Activated CD8-positive, alpha-beta memory T cell treated with anti-CD3 and anti-CD28 coated beads, Interleukin-2, amount 10 ng/mL, durations not matched to agents 7 days and 5 days (primary cell): ENCODE measurements around the gene CEACAM4. TPM values are rescaled to one million over a fixed set of nuclear protein-coding genes. Genes with fewer than 3 reads are reported as not detected.

Experiments used
- ATAC-seq: fragments of 150-1000 bp; cut with Tn5 transposase; one replicate; pipeline ENCODE4 v1.10.0; 2021; ENCODE audit warnings: moderate library complexity
- CTCF ChIA-PET: fragments of 350-600 bp; sonication (Branson Sonifier 250); formaldehyde crosslinking; loops from one replicate; lab custom pipeline; 2021; ENCODE audit warnings: antibody characterized with exemption; lab: Charles Lee
- DNase-seq: peaks from one replicate; pipeline ENCODE4 v3.0.0-alpha.2; 2020
- H3K27ac Mint-ChIP-seq: one replicate; pipeline ENCODE4 v1.8.0; 2021; ENCODE audit warnings: mild to moderate bottlenecking, mixed read lengths
- H3K27me3 Mint-ChIP-seq: one replicate; pipeline ENCODE4 v1.8.0; 2021; ENCODE audit warnings: mixed read lengths
- H3K36me3 Mint-ChIP-seq: one replicate; pipeline ENCODE4 v1.8.0; 2021; ENCODE audit warnings: mild to moderate bottlenecking, mixed read lengths
- H3K4me1 Mint-ChIP-seq: one replicate; pipeline ENCODE4 v1.8.0; 2021; ENCODE audit warnings: mixed read lengths
- H3K4me3 Mint-ChIP-seq: one replicate; pipeline ENCODE4 v1.8.0; 2021; ENCODE audit warnings: mild to moderate bottlenecking, moderate library complexity, mixed read lengths
- H3K9me3 Mint-ChIP-seq: one replicate; pipeline ENCODE4 v1.8.0; 2022; ENCODE audit warnings: low read depth, mixed read lengths
- total RNA-seq, 2 experiments: library from RNA; stranded (reverse); gene quantifications; one replicate each; pipeline ENCODE4 v1.2.3, GENCODE V29; 2021

Gene CEACAM4
- total RNA-seq, 2 experiments from 2014 or later, result not detected

GRCh38 chr19:41627966-41628675, 1.2 kb upstream of the CEACAM4 start:
- CTCF ChIA-PET, result interaction anchor here (1.0 kb wide), 1 partner anchor 79 kb away, joined by 3 read pairs; no protein-coding TSS in a partner anchor
- no peak for ATAC-seq

GRCh38 chr19:41626278-41626677, 596 bp downstream of the CEACAM4 start:
- Mint-ChIP-seq H3K9me3 (peaks cover 4% of the 10 kb centered on the region), H3K4me1 (no peaks in the 10 kb centered on the region), H3K27me3 (peaks cover 37% of the 10 kb centered on the region), H3K27ac (no peak overlapping the region), H3K36me3 (no peaks in the 10 kb centered on the region), H3K4me3 (no peak overlapping the region)
- ATAC-seq, result no peak
- CTCF ChIA-PET, result no interaction called here
- no peak for DNase-seq

More at GRCh38 chr19:41627966-41628675, 1.2 kb upstream of the CEACAM4 start:
- no peaks in the 10 kb centered on the region for H3K4me1 Mint-ChIP-seq
- no peak overlapping the region for H3K4me3 Mint-ChIP-seq
- no peak for DNase-seq
- peaks cover 7% of the 10 kb centered on the region for H3K9me3 Mint-ChIP-seq
- H3K27me3 Mint-ChIP-seq, result peaks cover 39% of the 10 kb centered on the region
- H3K27ac Mint-ChIP-seq, result no peak overlapping the region
- peaks cover 1% of the 10 kb centered on the region for H3K36me3 Mint-ChIP-seq

- H3K4me1 Mint-ChIP-seq, result no peaks in the 10 kb centered on the region
- DNase-seq (no peak), ATAC-seq (no peak)
- CTCF ChIA-PET, result interaction anchor here (1.4 kb wide), 1 partner anchor 17 kb away, joined by 4 read pairs; no protein-coding TSS in a partner anchor
- no peaks in the 10 kb centered on the region for H3K9me3 Mint-ChIP-seq
- H3K36me3 Mint-ChIP-seq, result no peaks in the 10 kb centered on the region
- no peak overlapping the region for H3K27ac Mint-ChIP-seq
- peaks cover 29% of the 10 kb centered on the region for H3K27me3 Mint-ChIP-seq
- no peak overlapping the region for H3K4me3 Mint-ChIP-seq
Measured at GRCh38 chr19:41624937-41625336, 1.9 kb downstream of the CEACAM4 start.

- no peaks in the 10 kb centered on the region for H3K9me3 Mint-ChIP-seq
- H3K4me1 Mint-ChIP-seq, result no peaks in the 10 kb centered on the region
- CTCF ChIA-PET, result interaction anchor here (1.4 kb wide), 1 partner anchor 17 kb away, joined by 4 read pairs; no protein-coding TSS in a partner anchor
- no peak overlapping the region for H3K27ac Mint-ChIP-seq
- H3K36me3 Mint-ChIP-seq, result no peaks in the 10 kb centered on the region
- H3K27me3 Mint-ChIP-seq, result peaks cover 27% of the 10 kb centered on the region
- DNase-seq, result no peak
- ATAC-seq, result no peak
- H3K4me3 Mint-ChIP-seq, result no peak overlapping the region
Measured at GRCh38 chr19:41624515-41624914, 2.4 kb downstream of the CEACAM4 start.

- Mint-ChIP-seq H3K27me3 (peaks cover 18% of the 10 kb centered on the region), H3K4me1 (no peaks in the 10 kb centered on the region), H3K36me3 (no peaks in the 10 kb centered on the region), H3K9me3 (no peaks in the 10 kb centered on the region), H3K27ac (no peak overlapping the region), H3K4me3 (no peak overlapping the region)
- no peak for DNase-seq
- no peak for ATAC-seq
- CTCF ChIA-PET, result interaction anchor here (1.4 kb wide), 1 partner anchor 18 kb away, joined by 4 read pairs; no protein-coding TSS in a partner anchor
Measured at GRCh38 chr19:41623360-41623759, 3.5 kb downstream of the CEACAM4 start.

GRCh38 chr19:41621654-41622053, 5.2 kb downstream of the CEACAM4 start:
- H3K36me3 Mint-ChIP-seq, result no peaks in the 10 kb centered on the region
- ATAC-seq (no peak), DNase-seq (no peak)
- CTCF ChIA-PET, result no interaction called here
- peaks cover 10% of the 10 kb centered on the region for H3K27me3 Mint-ChIP-seq
- no peak overlapping the region for H3K4me3 Mint-ChIP-seq
- H3K4me1 Mint-ChIP-seq, result no peaks in the 10 kb centered on the region
- no peak overlapping the region for H3K27ac Mint-ChIP-seq
- H3K9me3 Mint-ChIP-seq, result no peaks in the 10 kb centered on the region

GRCh38 chr19:41621226-41621625, 5.6 kb downstream of the CEACAM4 start:
- Mint-ChIP-seq H3K4me3 (no peak overlapping the region), H3K9me3 (no peaks in the 10 kb centered on the region), H3K4me1 (no peaks in the 10 kb centered on the region), H3K36me3 (no peaks in the 10 kb centered on the region), H3K27ac (no peak overlapping the region), H3K27me3 (peaks cover 6% of the 10 kb centered on the region)
- ATAC-seq, result no peak
- CTCF ChIA-PET, result no interaction called here
- no peak for DNase-seq

- ATAC-seq (no peak), DNase-seq (no peak)
- no peaks in the 10 kb centered on the region for H3K36me3 Mint-ChIP-seq
- H3K4me1 Mint-ChIP-seq, result no peaks in the 10 kb centered on the region
- no peaks in the 10 kb centered on the region for H3K9me3 Mint-ChIP-seq
- CTCF ChIA-PET, result no interaction called here
- H3K27me3 Mint-ChIP-seq, result peaks cover 4% of the 10 kb centered on the region
- no peak overlapping the region for H3K4me3 Mint-ChIP-seq
- no peak overlapping the region for H3K27ac Mint-ChIP-seq
Measured at GRCh38 chr19:41620171-41620570, 6.7 kb downstream of the CEACAM4 start.

GRCh38 chr19:41619018-41619556, 7.8 kb downstream of the CEACAM4 start:
- no peak overlapping the region for H3K27ac Mint-ChIP-seq
- DNase-seq (peak; percentile 33), ATAC-seq (no peak)
- H3K9me3 Mint-ChIP-seq, result no peaks in the 10 kb centered on the region
- no peaks in the 10 kb centered on the region for H3K4me1 Mint-ChIP-seq
- CTCF ChIA-PET, result no interaction called here
- H3K27me3 Mint-ChIP-seq, result peaks cover under 1% of the 10 kb centered on the region
- H3K4me3 Mint-ChIP-seq, result no peak overlapping the region
- no peaks in the 10 kb centered on the region for H3K36me3 Mint-ChIP-seq

- no peak overlapping the region for H3K4me3 Mint-ChIP-seq
- DNase-seq (peak; percentile 26), ATAC-seq (no peak)
- H3K27ac Mint-ChIP-seq, result no peak overlapping the region
- no peaks in the 10 kb centered on the region for H3K36me3 Mint-ChIP-seq
- no peaks in the 10 kb centered on the region for H3K9me3 Mint-ChIP-seq
- peaks cover 2% of the 10 kb centered on the region for H3K27me3 Mint-ChIP-seq
- CTCF ChIA-PET, result no interaction called here
- no peaks in the 10 kb centered on the region for H3K4me1 Mint-ChIP-seq
Measured at GRCh38 chr19:41617941-41618730, 8.7 kb downstream of the CEACAM4 start.

- H3K4me3 Mint-ChIP-seq, result no peak overlapping the region
- H3K27ac Mint-ChIP-seq, result no peak overlapping the region
- H3K4me1 Mint-ChIP-seq, result no peaks in the 10 kb centered on the region
- H3K27me3 Mint-ChIP-seq, result peaks cover 2% of the 10 kb centered on the region
- CTCF ChIA-PET, result no interaction called here
- DNase-seq, result peak; percentile 39
- no peak for ATAC-seq
- no peaks in the 10 kb centered on the region for H3K36me3 Mint-ChIP-seq
- no peaks in the 10 kb centered on the region for H3K9me3 Mint-ChIP-seq
Measured at GRCh38 chr19:41616792-41617621, 9.9 kb downstream of the CEACAM4 start.

GRCh38 chr19:41615207-41615606, 11.7 kb downstream of the CEACAM4 start:
- H3K27ac Mint-ChIP-seq, result no peak overlapping the region
- H3K27me3 Mint-ChIP-seq, result peaks cover 13% of the 10 kb centered on the region
- no peaks in the 10 kb centered on the region for H3K9me3 Mint-ChIP-seq
- no peak for ATAC-seq
- H3K36me3 Mint-ChIP-seq, result no peaks in the 10 kb centered on the region
- CTCF ChIA-PET, result no interaction called here
- peak; percentile 26 for DNase-seq
- H3K4me1 Mint-ChIP-seq, result no peaks in the 10 kb centered on the region
- no peak overlapping the region for H3K4me3 Mint-ChIP-seq

GRCh38 chr19:41612483-41612882, 14.4 kb downstream of the CEACAM4 start:
- Mint-ChIP-seq H3K27ac (no peak overlapping the region), H3K4me3 (no peak overlapping the region), H3K36me3 (no peaks in the 10 kb centered on the region), H3K4me1 (no peaks in the 10 kb centered on the region), H3K9me3 (no peaks in the 10 kb centered on the region), H3K27me3 (peaks cover 37% of the 10 kb centered on the region)
- CTCF ChIA-PET, result no interaction called here
- ATAC-seq (no peak), DNase-seq (peak; percentile 15)
